HG03457 (cell line): ENCODE data around the gene CLIC3.
"Not testable (repeated sequence)": the region's sequence is repeated elsewhere in the genome, so short reads cannot be mapped to it uniquely, and the experiment has no call there.

Experiments used
- ATAC-seq: cut with Tn5 transposase; IDR thresholded peaks from one replicate; pipeline ENCODE4 v1.9.1; 2021; ENCODE audit warnings: moderate number of reproducible peaks; ENCODE audit not compliant: unreplicated experiment

The CLIC3 gene

DNA sequence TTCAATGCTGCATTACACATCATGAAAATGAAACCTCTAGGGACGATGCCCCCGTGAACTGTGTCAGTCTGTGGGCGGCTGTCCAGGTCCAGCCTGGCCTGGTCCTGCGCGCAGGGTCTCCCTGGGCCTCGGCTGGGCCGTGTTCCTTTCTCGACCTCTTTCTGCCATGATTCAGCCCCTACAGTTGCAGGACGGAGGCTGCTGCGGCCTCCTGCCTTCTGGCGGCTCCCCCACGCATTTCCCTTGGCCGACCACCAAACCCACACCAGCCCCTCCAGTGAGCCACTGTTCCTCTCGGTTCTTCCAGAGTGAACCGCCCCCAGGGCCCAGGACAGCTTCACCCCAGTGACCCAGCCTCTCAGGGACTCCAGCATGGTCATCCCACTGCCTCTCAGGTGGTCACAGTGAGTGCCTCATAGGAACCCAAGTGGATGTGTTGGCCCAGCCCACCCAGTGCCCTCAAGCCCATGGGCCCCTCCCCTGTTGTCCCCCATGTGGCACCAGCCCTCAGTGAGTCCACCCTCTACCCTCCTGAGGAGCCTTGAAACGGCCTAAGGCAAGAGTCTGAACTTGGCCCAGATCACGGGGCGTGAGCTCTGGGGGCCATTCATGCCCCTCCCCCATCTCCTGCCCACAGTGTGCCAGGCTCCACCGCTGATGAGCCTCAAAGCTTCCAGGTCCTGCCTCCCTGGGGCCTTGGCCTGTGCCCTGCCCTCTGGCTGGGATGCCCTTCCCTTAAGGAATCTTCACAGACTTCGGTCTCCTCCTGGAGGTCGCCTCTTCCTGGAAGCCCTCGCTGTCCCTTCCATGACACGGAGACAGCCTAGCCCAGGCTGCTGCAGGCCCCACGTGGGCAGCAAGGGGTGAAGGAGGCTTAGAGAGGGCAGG lies 10.0 kb upstream of the CLIC3 start:
- ATAC-seq: no peak

DNA sequence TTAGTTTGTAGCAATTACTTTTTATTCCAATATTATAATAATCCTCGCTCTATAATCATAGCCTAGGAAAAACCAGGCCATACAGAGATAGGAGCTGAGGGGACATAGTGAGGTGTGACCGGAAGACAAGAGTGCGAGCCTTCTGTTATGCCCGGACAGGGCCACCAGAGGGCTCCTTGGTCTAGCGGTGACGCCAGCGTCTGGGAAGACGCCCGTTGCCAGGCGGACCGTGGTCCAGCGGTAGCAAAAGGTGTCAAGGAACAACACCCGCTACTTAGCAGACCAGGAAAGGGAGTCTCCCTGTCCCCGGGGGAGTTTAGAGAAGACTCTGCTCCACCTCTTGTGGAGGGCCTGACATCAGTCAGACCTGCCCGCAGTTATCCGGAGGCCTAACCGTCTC lies 7.9 kb upstream of the CLIC3 start:
- ATAC-seq: not testable (repeated sequence)

DNA sequence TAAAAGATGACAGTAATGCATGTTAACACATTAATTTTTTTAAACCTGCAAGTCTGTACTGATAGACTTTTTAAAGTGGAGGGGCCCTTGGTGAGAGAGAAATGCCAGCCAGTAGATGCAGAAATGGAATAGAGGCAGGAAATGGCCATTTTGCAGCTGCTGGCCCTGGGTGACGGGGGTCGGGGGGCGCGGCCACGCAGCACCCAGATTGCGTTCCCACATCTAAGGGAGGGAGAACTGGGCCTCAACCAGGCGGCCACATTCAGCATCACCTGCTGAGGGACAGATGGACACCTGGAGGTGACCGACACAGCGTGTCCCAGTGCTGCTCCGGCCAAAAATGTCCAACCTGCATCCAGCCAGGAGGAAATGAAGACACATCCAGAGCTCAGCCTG lies 6.3 kb upstream of the CLIC3 start:
- ATAC-seq: no peak

DNA sequence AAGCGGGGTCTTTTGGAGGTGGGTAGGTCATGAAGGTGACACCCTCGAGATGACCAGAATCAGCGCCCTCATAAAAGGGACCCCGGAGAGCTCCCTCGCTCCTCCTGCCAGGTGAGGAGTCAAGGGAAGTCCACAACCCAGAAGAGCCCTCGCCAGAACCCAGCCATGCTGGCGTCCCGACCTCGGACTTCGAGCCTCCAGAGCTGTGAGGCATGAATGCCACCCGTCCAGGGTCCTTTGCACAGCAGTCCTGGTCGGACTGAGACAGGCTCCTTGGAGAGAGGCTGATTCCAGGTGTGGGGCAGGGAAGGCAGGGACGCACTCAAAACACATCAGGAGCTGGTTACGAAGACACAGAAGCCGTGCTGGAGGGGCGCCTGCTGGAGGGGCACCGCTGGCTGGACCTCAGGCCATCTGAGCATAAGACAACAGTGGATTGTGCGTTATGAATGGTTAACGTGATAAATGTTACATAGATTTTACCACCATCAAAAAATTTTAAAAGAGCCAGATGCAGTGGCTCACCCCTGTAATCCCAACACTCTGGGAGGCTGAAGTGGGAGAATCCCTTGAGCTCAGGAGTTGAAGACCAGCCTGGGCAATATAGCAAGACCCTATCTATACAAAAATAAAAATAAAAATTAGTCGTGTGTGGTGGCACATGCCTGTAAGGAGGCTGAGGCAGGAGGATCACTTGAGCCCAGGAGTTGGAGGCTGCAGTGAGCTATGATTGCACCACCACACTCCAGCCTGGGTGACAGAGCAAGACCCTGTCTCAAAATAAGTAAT lies 5.7 kb upstream of the CLIC3 start:
- ATAC-seq: no peak

DNA sequence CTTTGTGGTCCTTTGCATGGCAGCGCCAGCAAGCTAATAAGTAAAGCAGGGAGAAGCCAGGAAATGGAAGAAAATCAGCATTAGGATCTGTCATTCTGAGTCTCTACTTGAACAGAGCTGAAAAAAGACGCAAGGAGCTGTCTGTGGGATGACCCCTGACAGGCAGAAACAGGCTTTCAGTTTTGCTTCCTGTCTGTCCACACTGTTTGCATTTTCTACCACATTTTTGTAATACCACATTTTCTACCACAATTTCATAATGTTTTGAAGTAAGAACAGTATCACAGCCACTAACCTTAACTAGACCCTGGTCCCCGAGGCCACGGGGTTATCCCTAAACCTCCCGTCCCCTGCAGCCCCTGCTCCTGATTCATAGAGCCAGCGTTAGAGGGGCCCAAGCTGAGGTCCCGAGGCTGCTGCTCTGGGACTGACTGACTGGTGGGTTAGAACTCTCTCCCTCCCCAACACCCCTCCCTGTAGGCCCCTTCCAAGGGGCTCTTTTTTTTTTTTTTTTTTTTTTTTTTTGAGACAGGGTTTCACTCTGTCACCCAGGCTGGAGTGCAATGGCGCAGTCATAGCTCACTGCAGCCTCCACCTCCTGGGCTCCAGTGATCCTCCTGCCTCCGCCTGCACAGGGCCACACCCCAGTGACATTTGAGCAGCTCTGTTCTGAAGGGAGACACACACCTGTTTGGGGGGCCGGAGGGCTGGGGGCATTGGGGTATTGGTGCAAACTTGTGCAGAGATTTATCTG lies 4.0 kb upstream of the CLIC3 start:
- ATAC-seq: no peak

DNA sequence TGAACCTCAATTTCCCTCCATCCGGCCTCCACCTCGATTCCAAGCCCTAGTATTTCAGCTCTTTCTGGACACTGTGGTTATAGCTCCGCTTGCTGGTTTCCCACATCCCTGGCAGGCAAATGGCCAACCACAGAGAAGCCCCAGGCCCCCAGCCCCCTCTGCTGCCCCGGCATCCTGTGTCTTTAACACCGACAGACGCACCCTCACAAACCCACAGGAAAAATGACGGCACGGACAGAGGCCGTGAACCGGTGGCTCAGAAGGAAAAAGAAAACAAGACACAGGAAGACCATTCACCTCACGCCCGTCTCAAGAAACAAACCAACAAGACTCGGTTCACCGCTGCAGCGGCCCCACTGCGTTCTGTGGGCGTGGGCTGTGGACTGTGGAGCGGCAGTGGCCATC lies 1.5 kb upstream of the CLIC3 start:
- ATAC-seq: no peak

DNA sequence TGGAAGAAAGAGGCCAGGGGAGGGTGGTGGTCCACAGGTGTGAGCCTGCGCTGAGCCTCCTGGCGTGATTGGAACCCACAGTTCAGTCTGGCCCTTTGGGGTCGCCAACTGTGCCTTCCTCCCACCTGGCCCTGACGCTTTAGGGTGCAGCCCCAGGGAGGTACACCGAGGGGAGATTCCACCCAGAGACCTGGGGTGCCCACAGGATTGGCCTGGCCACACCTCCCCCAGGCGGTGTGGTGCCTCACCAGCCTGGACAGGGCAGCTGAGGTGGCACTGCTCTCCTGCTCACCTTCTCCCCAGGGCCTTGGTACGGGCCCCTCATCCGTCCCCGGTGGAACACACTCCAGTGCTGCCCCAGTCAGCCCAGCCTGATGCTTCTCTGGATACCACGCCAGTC lies 1.0 kb upstream of the CLIC3 start:
- ATAC-seq: no peak

DNA sequence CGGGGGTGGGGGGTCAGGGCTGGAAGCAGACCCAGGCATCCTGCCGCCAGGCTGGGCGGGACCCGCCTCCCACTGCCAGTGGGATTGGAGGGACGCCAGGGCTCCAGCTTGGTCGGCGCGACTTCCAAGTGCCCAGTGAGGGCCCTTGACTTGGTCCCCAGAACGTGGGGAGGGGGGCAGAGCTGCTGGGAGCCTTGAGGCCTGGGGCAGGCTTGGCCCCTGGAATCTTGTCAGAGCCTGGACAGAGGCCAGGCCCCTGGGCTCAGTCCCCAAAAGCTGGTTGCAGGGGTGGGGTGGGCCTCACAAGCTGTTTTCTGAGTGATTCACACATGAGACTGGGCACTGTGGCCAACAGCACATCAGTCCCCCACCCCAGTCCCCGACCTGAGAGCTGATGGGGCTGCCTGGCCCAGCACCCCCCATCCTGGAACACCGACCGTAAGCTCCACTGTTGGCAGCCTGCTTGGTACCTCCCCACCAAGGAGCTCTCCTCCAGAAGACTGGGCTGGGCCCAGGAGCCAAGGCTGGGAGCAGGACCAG lies 526 bp downstream of the CLIC3 start:
- no peak for ATAC-seq

DNA sequence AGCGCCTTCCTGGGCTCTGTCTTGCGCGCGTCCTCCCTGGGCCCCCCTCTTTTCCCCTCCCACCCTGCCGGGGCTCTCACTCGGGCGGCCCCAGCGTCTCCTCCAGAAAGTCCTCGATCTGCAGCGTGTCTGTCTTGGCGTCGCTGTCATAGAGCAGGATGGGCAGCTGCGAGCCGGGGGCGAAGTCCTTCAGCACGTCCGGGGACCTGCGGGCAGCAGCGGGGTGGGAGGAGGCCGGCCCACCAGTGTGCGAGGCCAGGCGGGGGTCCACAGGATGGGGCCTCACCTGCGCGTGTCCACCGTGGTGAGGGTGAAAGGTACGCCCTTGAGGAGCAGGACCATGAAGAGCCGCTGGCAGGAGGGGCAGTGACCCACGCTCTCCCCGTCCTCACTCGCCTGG lies 1.0 kb downstream of the CLIC3 start:
- no peak for ATAC-seq

DNA sequence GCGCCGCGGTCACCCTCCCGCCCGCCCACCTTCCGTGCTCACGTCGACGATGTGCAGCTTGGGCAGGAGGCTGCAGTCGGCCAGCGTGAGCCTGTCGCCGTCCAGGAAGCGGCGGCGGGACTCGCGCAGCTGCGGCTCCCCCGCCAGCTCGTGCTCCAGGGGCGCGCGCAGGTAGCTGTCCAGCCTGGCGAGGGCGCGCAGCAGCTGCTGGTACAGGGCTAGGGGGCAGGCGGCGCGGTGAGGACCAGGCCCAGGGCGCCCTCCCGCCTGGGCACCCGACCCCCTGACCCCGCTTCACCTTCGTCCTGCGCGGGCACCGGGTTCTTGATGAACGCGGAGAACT lies 1.5 kb downstream of the CLIC3 start:
- ATAC-seq: no peak

DNA sequence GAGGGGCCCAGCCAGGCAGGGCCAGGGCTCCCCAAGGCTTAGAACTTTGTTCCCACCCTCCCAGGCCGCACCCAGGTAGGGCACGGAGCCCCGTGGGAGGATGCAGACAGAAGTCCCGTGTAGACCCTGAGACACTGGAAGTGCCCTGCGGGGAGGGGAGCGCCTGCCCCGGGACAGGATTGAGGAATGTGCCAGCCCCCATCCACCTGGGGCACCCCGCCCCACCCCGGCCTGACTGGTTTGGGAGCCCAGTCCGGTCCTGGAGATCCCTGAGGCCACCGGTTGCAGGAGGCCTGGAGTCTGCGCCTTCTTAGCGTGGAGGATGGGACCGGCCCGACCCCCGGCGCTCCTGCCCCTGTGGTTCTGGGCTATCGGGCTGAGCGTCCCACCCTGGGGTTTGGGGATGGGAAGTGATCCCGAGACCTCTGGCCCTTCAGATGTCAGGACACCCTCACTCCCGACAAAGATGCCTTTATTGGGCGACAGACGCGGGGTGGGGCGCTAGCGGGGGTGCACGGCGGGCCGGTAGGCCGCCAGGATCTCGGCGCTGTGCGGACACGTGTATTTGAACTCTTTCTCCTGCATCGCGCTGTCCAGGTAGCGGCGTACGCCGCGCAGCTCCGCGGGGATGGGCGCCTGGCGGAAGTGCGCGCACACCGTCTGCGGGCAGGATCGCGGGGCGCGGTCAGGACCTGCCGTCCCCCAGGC lies 2.0 kb downstream of the CLIC3 start:
- ATAC-seq: no peak

DNA sequence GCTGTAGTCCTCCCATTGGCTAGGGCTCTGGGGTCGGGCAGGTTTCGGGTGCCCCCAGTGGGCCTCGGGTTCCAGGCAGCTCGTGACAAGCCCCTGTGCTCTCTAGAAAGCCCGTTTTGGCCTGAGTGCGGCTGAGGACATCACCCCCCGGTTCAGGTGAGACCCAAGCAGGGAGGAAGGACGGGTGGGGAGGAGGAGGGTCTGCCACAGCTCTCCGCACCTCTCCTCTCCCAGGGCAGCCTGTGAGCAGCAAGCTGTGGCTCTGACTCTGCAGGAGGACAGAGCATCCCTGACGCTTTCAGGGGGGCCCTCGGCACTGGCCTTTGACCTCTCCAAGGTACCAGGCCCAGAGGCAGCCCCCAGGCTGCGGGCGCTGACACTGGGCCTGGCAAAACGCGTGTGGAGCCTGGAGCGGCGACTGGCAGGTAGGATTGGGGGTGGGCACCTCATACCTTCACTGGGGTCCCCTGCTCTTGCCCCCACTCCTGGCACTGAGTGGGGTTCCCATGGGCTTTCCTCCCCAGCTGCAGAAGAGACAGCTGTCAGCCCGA lies 3.5 kb downstream of the CLIC3 start:
- ATAC-seq: no peak

DNA sequence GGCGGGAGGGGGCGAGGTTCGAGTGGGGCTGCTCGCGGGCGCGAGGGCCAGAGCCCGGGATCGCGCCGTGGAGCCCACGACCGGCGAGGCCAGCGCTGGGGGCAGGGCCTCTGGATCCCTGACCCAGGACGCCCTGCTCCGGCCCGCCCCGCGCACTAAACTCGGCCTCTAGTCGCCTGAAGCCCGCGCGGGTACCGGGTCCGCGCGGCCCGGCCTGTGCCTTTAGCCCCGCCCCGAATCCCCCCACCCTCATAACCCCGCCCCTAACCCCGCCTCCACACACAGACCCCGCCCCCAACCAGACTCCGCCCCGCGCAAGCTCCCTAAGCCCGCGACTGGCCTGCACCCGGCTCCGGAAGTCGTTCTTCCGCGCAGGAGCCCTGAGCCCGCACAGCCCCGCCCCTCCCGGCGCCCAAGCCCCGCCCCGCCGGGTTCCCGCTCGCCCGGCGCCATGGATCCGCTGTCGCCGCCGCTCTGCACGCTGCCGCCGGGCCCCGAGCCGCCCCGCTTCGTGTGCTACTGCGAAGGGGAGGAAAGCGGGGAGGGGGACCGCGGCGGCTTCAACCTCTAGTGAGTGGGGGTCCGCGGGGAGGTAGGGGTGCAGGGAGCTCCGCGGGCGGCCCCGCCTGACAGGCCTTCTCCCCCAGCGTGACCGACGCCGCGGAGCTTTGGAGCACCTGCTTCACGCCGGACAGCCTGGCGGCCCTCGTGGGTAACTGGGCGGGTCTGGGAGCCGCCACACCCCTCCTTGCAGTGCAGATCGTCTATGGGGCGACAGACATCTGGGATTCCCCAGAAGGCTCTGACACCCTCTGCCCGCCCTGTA lies 4.2 kb downstream of the CLIC3 start, which contains the start of gene PAXX:
Gene PAXX (plus strand): TSS at position 430 of the 826 bp plus-strand sequence. CDS start 22 bp downstream, at position 452.
- peak; percentile 56 for ATAC-seq

DNA sequence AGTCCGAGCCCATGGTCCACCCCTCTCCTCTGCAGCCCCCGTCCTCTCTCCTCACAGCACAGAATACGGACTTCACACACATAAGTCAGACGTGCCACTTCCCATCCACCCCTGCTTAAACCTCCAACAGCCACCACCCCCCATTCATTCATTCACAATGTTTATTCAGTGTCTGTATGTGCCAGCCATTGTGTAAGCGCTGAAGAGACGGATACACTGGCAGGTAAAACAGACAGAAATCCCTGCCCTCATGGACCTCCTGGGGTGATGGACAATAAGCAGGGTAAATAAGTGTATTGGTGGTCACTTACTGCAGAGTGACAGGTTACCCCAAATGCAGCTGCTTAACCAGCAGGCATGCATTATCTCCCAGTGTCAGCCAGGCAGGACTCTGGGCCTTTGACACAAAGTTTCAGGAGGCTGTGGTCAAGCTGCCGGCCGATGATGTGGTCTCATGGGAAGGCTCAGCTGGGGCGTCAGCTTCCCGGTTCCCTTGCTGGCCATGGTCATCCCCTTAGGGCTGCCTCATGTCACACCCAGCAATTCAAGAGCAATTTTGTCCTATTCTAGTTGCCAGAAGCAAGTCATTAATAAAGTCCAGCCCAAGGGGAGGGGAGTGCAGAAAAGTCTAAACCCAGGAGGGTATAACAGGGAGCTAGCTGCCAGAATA lies 6.0 kb downstream of the CLIC3 start:
- ATAC-seq: no peak

DNA sequence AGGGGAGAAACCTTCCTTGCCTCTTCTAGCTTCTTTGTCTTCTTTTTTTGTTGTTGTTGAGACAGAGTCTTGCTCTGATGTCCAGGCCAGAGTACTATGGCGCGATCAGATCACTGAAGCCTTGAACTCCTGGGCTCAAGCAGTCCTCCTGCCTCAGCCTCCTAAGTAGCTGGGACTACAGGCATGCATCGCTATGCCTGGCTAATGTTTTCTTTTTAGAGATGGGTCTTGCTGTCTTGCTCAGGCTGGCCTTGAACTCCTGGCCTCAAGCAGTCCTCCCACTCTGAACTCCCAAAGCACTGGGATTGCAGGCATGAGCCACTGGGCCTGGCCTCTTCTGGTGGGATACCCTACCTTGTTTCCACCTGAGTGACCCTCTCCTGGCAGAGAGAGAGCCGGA lies 7.5 kb downstream of the CLIC3 start:
- ATAC-seq: no peak

DNA sequence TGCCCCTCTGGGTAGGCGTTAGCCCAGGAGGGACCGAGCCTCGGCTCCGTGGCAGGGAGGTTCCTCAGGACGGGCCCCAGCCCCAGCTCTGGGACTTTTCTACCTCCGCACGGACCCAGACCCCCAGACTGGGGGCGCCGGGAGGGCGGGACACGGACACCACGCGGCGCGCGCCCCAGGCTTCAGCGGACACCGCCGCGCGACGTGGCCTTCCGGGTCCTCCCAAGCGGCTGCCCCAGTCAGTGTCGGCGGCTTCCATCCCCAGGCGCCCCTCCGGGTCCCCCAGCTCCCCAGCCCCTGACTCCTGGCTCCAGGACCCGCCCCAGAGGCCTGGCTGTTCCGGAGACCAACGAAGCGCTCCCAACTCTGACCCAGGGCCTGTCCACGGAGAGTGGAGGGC lies 10.5 kb downstream of the CLIC3 start:
- no peak for ATAC-seq

DNA sequence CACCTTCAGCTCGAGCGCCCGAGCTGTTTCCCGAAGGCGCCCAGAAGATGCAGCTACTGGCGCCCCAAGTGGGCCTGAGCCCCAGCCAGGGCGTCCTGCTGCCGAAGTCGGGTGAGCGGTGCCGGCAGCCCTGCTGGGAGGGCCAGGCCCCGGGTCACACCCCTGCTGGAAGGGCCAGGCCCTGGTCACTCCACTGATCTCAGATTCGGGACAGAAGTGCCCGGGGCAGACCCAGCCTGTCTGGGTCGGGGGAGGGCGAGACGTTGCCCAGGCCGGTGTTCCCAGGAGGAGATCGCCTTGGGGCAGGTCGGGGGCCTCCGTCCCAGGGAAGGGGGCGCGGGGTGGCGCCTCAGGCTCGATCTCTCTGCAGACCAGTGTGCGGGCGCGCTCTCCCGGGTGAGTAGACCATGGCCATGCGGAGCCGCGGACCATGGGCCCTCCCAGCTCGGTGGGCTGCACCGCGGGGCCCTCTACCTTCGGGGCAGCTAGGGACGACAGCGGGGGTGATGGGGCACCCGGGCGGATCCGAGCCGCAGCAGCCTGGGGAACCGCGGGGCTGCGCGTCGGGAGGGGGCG lies 11.3 kb downstream of the CLIC3 start:
- ATAC-seq: no peak

DNA sequence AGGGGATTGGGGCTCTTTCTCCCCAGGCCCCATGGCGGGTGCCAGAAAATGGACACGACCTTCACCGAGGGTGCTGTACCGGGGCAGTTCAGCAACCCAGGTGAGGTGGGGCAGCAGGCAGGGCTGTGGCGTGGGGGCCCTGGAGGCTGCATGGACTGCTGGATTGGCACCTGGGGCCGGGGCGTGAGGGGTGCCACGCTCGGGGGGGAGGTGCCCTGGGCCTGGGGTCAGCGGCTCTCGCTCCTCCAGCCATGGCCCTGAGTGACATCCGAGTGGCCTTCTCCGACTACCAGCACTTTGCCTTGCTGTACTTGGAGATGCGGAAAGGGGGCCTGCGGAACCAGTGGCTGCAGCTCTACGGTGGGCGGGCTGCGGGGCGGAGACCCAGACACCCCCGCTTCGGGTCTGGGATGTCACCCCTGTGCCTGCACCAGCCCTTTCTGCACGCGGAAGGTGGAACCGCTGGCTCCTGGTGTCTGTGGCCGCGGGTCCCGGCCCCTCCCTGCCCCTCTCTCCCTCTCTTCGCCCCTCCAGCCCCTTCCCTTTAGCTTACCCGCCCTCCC lies 11.8 kb downstream of the CLIC3 start:
- ATAC-seq: no peak
